Upper lobe of left lung (tissue), 6 donors: Measurements from ENCODE around the gene NR2F6. TPM values are rescaled to one million over a fixed set of nuclear protein-coding genes. Genes with fewer than 3 reads are reported as not detected.

Source experiments
- ATAC-seq, 2 donors: fragments of 200-7000 bp; cut with Tn5 transposase; one replicate each; pipeline ENCODE4 v1.9.1; 2022; ENCODE audit warnings: mild to moderate bottlenecking in 2 of 2, moderate library complexity in 2 of 2; ENCODE audit not compliant: low FRiP score in 2 of 2
- DNase-seq, 2 donors: peaks; one replicate each; pipeline ENCODE4 v3.0.0-alpha.2; 2019 to 2020
- H3K27ac ChIP-seq, 4 donors: fragments of 200-600 bp; sonication (generic); one replicate each; pipeline ENCODE4 v1.5.1; 2016 to 2019
- H3K27me3 ChIP-seq, 4 donors: fragments of 200-600 bp; sonication (generic); one replicate each; pipeline ENCODE4 v1.5.1; 2017 to 2019
- H3K36me3 ChIP-seq, 4 donors: fragments of 200-600 bp; sonication (generic); one replicate each; pipeline ENCODE4 v1.5.1; 2016 to 2019
- H3K4me1 ChIP-seq, 4 donors: fragments of 200-600 bp; sonication (generic); one replicate each; pipeline ENCODE4 v1.5.1; 2018 to 2019
- H3K4me3 ChIP-seq, 4 donors: fragments of 200-600 bp; sonication (generic); one replicate each; pipeline ENCODE4 v1.5.1; 2017 to 2019; ENCODE audit warnings: mild to moderate bottlenecking in 2 of 4, moderate library complexity in 1 of 4
- H3K9me3 ChIP-seq, 4 donors: fragments of 200-600 bp; sonication (generic); one replicate each; pipeline ENCODE4 v1.5.1; 2018 to 2019
- EP300 ChIP-seq, 4 donors: sonication (generic); formaldehyde crosslinking; IDR thresholded peaks; one replicate each; pipeline ENCODE4 v1.5.1; 2017; ENCODE audit warnings: antibody characterized with exemption in 4 of 4, control low read depth in 2 of 4
- POLR2A ChIP-seq, 4 donors: fragments of 450-650 bp; IDR thresholded peaks; one replicate each; pipeline ENCODE4 v1.5.1; 2016 to 2017; ENCODE audit warnings: antibody characterized with exemption in 4 of 4, mild to moderate bottlenecking in 2 of 4
- POLR2AphosphoS5 ChIP-seq, 2 donors: sonication (generic); formaldehyde crosslinking; IDR thresholded peaks; one replicate each; pipeline ENCODE4 v1.5.1; 2017; ENCODE audit warnings: antibody characterized with exemption in 2 of 2
- WGBS, 2 donors: methylation state at CpG; one replicate each; pipeline ENCODE4 v1.1.5; 2017 to 2018; 5-methylcytosine and 5-hydroxymethylcytosine counted together
- total RNA-seq, 6 donors: library from RNA; depleted of rRNA in 4 of 6; stranded (reverse); fragments of >200 nt in 4 of 6; gene quantifications; one replicate each; pipeline versions ENCODE4 v1.1.0 to v1.2.1, GENCODE V29; 2016 to 2021
- TF ChIP-seq, protein P1 (sequence below), 6 experiments: fragments of 450-650 bp in 4 of 6; fragments of 200-600 bp in 2 of 6; sonication (generic) in 2 of 6; IDR thresholded peaks; one replicate each; pipeline ENCODE4 v1.5.1; 2016 to 2019; ENCODE audit warnings: antibody characterized with exemption in 6 of 6
- donor health status: DM: no; HTN: no; CAD: no; lungs with moderate emphysema.
- donor health status: DM: no; HTN: yes; CAD: no; lungs with severe emphysema.

Gene NR2F6
- total RNA-seq, 6 donors from 2014 or later: 55.5 to 86.8 (median 63.1) TPM

- Histone ChIP-seq H3K4me1 (peaks cover 14 to 17% (median 15%) of the 10 kb centered on the region in 4 donors), H3K9me3 (no peaks in the 10 kb centered on the region), H3K27me3 (no peaks in the 10 kb centered on the region), H3K27ac (no peak overlapping the region), H3K36me3 (peaks cover 5 to 26% (median 19%) of the 10 kb centered on the region in 4 donors), H3K4me3 (no peak overlapping the region)
- DNase-seq (no peak), ATAC-seq (no peak)
- WGBS, 2 donors: 96 to 98% methylated on average over 7 to 8 of the region's 8 CpGs
- TF ChIP-seq POLR2AphosphoS5 (IDR thresholded peaks at IDR 0.05) (no peak), EP300 (IDR thresholded peaks at IDR 0.05) (no peak), POLR2A (IDR thresholded peaks at IDR 0.05) (no peak)
- TF ChIP-seq, protein P1, sequence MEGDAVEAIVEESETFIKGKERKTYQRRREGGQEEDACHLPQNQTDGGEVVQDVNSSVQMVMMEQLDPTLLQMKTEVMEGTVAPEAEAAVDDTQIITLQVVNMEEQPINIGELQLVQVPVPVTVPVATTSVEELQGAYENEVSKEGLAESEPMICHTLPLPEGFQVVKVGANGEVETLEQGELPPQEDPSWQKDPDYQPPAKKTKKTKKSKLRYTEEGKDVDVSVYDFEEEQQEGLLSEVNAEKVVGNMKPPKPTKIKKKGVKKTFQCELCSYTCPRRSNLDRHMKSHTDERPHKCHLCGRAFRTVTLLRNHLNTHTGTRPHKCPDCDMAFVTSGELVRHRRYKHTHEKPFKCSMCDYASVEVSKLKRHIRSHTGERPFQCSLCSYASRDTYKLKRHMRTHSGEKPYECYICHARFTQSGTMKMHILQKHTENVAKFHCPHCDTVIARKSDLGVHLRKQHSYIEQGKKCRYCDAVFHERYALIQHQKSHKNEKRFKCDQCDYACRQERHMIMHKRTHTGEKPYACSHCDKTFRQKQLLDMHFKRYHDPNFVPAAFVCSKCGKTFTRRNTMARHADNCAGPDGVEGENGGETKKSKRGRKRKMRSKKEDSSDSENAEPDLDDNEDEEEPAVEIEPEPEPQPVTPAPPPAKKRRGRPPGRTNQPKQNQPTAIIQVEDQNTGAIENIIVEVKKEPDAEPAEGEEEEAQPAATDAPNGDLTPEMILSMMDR (IDR thresholded peaks at IDR 0.05): no peak
These were observed 26.4 kb downstream of the NR2F6 start for GRCh38 chr19:17219286-17219685.

GRCh38 chr19:17216058-17216670 lies 29.6 kb downstream of the NR2F6 start:
- Histone ChIP-seq H3K27ac (peak overlapping the region in 2 of 4 donors; percentile 95 to 96), H3K4me3 (peak overlapping the region in 3 of 4 donors; percentile 67 to 79 (median 77)), H3K4me1 (peaks cover 14 to 17% (median 15%) of the 10 kb centered on the region in 4 donors), H3K27me3 (no peaks in the 10 kb centered on the region), H3K36me3 (peaks cover 8 to 46% (median 33%) of the 10 kb centered on the region in 4 donors), H3K9me3 (no peaks in the 10 kb centered on the region)
- WGBS, 2 donors: 85 to 91% methylated on average over 8 to 12 of the region's 13 CpGs
- no peak for TF ChIP-seq EP300 (IDR thresholded peaks at IDR 0.05)
- TF ChIP-seq POLR2AphosphoS5 (IDR thresholded peaks at IDR 0.05): no peak
- TF ChIP-seq POLR2A (IDR thresholded peaks at IDR 0.05): no peak
- TF ChIP-seq, protein P1 (IDR thresholded peaks at IDR 0.05): no peak
- ATAC-seq: no peak
- no peak for DNase-seq

- peaks cover 8 to 54% (median 41%) of the 10 kb centered on the region in 4 donors for H3K36me3 ChIP-seq
- H3K27ac ChIP-seq: peak within 1 kb of the TSS; percentile 93 to 99 (median 96)
- ATAC-seq (peak; percentile 96), DNase-seq (peak; percentile 93)
- WGBS, 2 donors: 5 to 10% methylated on average over 18 to 24 of the region's 56 CpGs
- H3K4me1 ChIP-seq: peaks cover 14 to 17% (median 15%) of the 10 kb centered on the region in 4 donors
- peak within 1 kb of the TSS; percentile 67 to 85 (median 78) for H3K4me3 ChIP-seq
- no peaks in the 10 kb centered on the region for H3K27me3 ChIP-seq
- H3K9me3 ChIP-seq: no peaks in the 10 kb centered on the region
- TF ChIP-seq POLR2AphosphoS5 (IDR thresholded peaks at IDR 0.05) (peak; percentile 82 to 89), POLR2A (IDR thresholded peaks at IDR 0.05) (peak in 3 of 4 donors; percentile 24 to 84 (median 73)), EP300 (IDR thresholded peaks at IDR 0.05) (no peak)
These were observed 30.4 kb downstream of the NR2F6 start, which contains the start of gene USE1 for GRCh38 chr19:17215127-17215971. TSS of gene USE1 (plus strand) at chr19:17215357. CDS start at chr19:17215406, 49 bp downstream.

GRCh38 chr19:17214508-17215126 lies 31.1 kb downstream of the NR2F6 start:
- Histone ChIP-seq H3K4me1 (peaks cover 14 to 17% (median 15%) of the 10 kb centered on the region in 4 donors), H3K4me3 (peak overlapping the region; percentile 67 to 85 (median 78)), H3K27me3 (no peaks in the 10 kb centered on the region), H3K36me3 (peaks cover 8 to 60% (median 47%) of the 10 kb centered on the region in 4 donors), H3K9me3 (no peaks in the 10 kb centered on the region), H3K27ac (peak overlapping the region; percentile 93 to 99 (median 96))
- DNase-seq (no peak), ATAC-seq (no peak)
- 33% methylated on average over 15 to 16 of the region's 16 CpGs for WGBS, 2 donors
- TF ChIP-seq EP300 (IDR thresholded peaks at IDR 0.05) (no peak), POLR2A (IDR thresholded peaks at IDR 0.05) (no peak), POLR2AphosphoS5 (IDR thresholded peaks at IDR 0.05) (no peak)
- TF ChIP-seq, protein P1 (IDR thresholded peaks at IDR 0.05): no peak
